H1 (cell line): ENCODE measurements around the gene RNU6-7. TPM values are rescaled to one million over a fixed set of nuclear protein-coding genes. Genes with fewer than 3 reads are reported as not detected.

Experiments
- CTCF ChIA-PET: fragments of 300-600 bp; sonication (Branson Sonifier 250); formaldehyde crosslinking; loops from one replicate; lab custom pipeline; 2021; ENCODE audit not compliant: partially characterized antibody; lab: Charles Lee
- POLR2A ChIA-PET: fragments of 300-600 bp; sonication (Branson Sonifier 250); formaldehyde crosslinking; loops from one replicate; lab custom pipeline; 2021; ENCODE audit warnings: inconsistent platforms; ENCODE audit not compliant: partially characterized antibody; lab: Charles Lee
- DNase-seq, 2 experiments: peaks; one replicate each; pipeline versions ENCODE4 v3.0.0 to v3.0.0-alpha.2; 2010 to 2022; ENCODE audit warnings: low spot score in 2 of 2, low read depth in 1 of 2, mixed read lengths in 1 of 2
- FAIRE-seq: peaks from 2 replicates; lab custom pipeline; 2011; peaks lifted over from hg19 to GRCh38; lab: Jason Lieb, UNC
- H2AFZ ChIP-seq: 2 replicates; pipeline ENCODE4 v1.8.1; 2012; ENCODE audit warnings: low read length, inconsistent platforms
- H2AK5ac ChIP-seq: 2 replicates; pipeline ENCODE4 v1.6.1; 2013; ENCODE audit warnings: low read depth, low read length
- H2BK120ac ChIP-seq: replicated peaks from 2 replicates; pipeline ENCODE3; 2013; ENCODE audit warnings: low read depth, low read length, inconsistent platforms
- H2BK12ac ChIP-seq: 2 replicates; pipeline ENCODE4 v1.6.1; 2013; ENCODE audit warnings: low read depth, low read length
- H2BK15ac ChIP-seq: 2 replicates; pipeline ENCODE4 v1.6.1; 2013; ENCODE audit warnings: low read length
- H2BK20ac ChIP-seq: 2 replicates; pipeline ENCODE4 v1.6.1; 2013; ENCODE audit warnings: low read length
- H2BK5ac ChIP-seq: 2 replicates; pipeline ENCODE4 v1.6.1; 2013; ENCODE audit warnings: low read depth, low read length
- H3K14ac ChIP-seq: 2 replicates; pipeline ENCODE4 v1.6.1; 2013; ENCODE audit warnings: inconsistent platforms; ENCODE audit not compliant: insufficient read length
- H3K18ac ChIP-seq: 2 replicates; pipeline ENCODE4 v1.6.1; 2013; ENCODE audit warnings: low read length; ENCODE audit errors: extremely low read depth
- H3K23ac ChIP-seq: 2 replicates; pipeline ENCODE4 v1.6.1; 2013; ENCODE audit warnings: inconsistent platforms; ENCODE audit not compliant: insufficient read length
- H3K23me2 ChIP-seq: 2 replicates; pipeline ENCODE4 v1.6.1; 2013; ENCODE audit warnings: low read depth, low read length
- H3K27ac ChIP-seq: 2 replicates; pipeline ENCODE4 v1.6.1; 2011; ENCODE audit warnings: low read depth, low read length, inconsistent platforms
- H3K27me3 ChIP-seq, 4 experiments: replicated peaks in 1 of 4; 1 replicate in 1 of 4; 2 replicates in 3 of 4; pipeline versions ENCODE4 v1.6.1 to v1.8.1; 2011 to 2013; ENCODE audit warnings: low read length in 3 of 4, mild to moderate bottlenecking in 3 of 4, inconsistent platforms in 2 of 4, mixed read lengths in 2 of 4, moderate library complexity in 1 of 4; ENCODE audit not compliant: control insufficient read depth in 3 of 4, insufficient read depth in 3 of 4; ENCODE audit errors: extremely low read depth in 1 of 4
- H3K36me3 ChIP-seq, 4 experiments: 2 replicates each; pipeline versions ENCODE4 v1.6.1 to v1.8.1; 2011 to 2013; ENCODE audit warnings: mild to moderate bottlenecking in 4 of 4, low read length in 3 of 4, moderate library complexity in 2 of 4, control low read depth in 1 of 4, inconsistent platforms in 1 of 4; ENCODE audit not compliant: insufficient read depth in 4 of 4, control insufficient read depth in 2 of 4
- H3K4ac ChIP-seq: replicated peaks from 2 replicates; pipeline ENCODE3; 2013; ENCODE audit warnings: low read length, low read depth, mixed read lengths, inconsistent platforms; ENCODE audit not compliant: insufficient read length
- H3K4me1 ChIP-seq, 4 experiments: replicated peaks in 1 of 4; 1 replicate in 1 of 4; 2 replicates in 3 of 4; pipeline versions ENCODE4 v1.6.1 to v1.8.1; 2011 to 2013; ENCODE audit warnings: low read length in 3 of 4, inconsistent platforms in 2 of 4, mixed read lengths in 1 of 4; ENCODE audit not compliant: insufficient read depth in 4 of 4, control insufficient read depth in 3 of 4
- H3K4me2 ChIP-seq, 2 experiments: 2 replicates each; pipeline versions ENCODE4 v1.6.1 to v1.8.1; 2011 to 2013; ENCODE audit warnings: low read depth in 2 of 2, low read length in 2 of 2, control low read depth in 1 of 2, inconsistent platforms in 1 of 2, mild to moderate bottlenecking in 1 of 2; ENCODE audit not compliant: insufficient read depth in 1 of 2
- H3K4me3 ChIP-seq, 4 experiments: fragments of 200-600, 300-600 bp in 1 of 4; sonication (generic), shearing (Covaris generic), sonication (Bioruptor Twin) in 1 of 4; 2 replicates each; pipeline versions ENCODE4 v1.5.1 to v1.8.1; 2011 to 2016; ENCODE audit warnings: low read length in 4 of 4, low read depth in 3 of 4, control low read depth in 2 of 4, inconsistent platforms in 2 of 4, mild to moderate bottlenecking in 2 of 4, mixed read lengths in 1 of 4, moderate library complexity in 1 of 4; ENCODE audit not compliant: insufficient read depth in 2 of 4; ENCODE audit errors: extremely low read depth in 1 of 4
- H3K56ac ChIP-seq: replicated peaks from 2 replicates; pipeline ENCODE3; 2013; ENCODE audit warnings: low read depth, mild to moderate bottlenecking, mixed read lengths, low read length, inconsistent platforms; ENCODE audit not compliant: insufficient read length
- H3K79me1 ChIP-seq: 2 replicates; pipeline ENCODE4 v1.6.1; 2013; ENCODE audit warnings: low read depth, low read length, control low read depth
- H3K79me2 ChIP-seq, 2 experiments: 2 replicates each; pipeline versions ENCODE4 v1.6.1 to v1.8.1; 2012 to 2013; ENCODE audit warnings: low read length in 2 of 2, mild to moderate bottlenecking in 2 of 2, inconsistent platforms in 1 of 2; ENCODE audit not compliant: insufficient read depth in 2 of 2, control insufficient read depth in 1 of 2
- H3K9ac ChIP-seq, 4 experiments: replicated peaks in 1 of 4; 1 replicate in 1 of 4; 2 replicates in 3 of 4; pipeline versions ENCODE4 v1.6.1 to v1.8.1; 2011 to 2013; ENCODE audit warnings: low read depth in 3 of 4, low read length in 3 of 4, control low read depth in 2 of 4, mild to moderate bottlenecking in 2 of 4, moderate library complexity in 2 of 4, inconsistent platforms in 1 of 4; ENCODE audit errors: extremely low read depth in 1 of 4
- H3K9me3 ChIP-seq, 2 experiments: 2 replicates each; pipeline versions ENCODE4 v1.6.1 to v1.8.1; 2012 to 2013; ENCODE audit warnings: mild to moderate bottlenecking in 2 of 2, moderate library complexity in 2 of 2, control low read depth in 1 of 2, inconsistent platforms in 1 of 2, low read depth in 1 of 2, low read length in 1 of 2, mixed read lengths in 1 of 2; ENCODE audit not compliant: insufficient read depth in 2 of 2
- H4K20me1 ChIP-seq, 2 experiments: replicated peaks in 1 of 2; 2 replicates each; pipeline versions ENCODE3 to v1.8.1; 2011 to 2013; ENCODE audit warnings: inconsistent platforms in 2 of 2, low read length in 2 of 2, mild to moderate bottlenecking in 1 of 2; ENCODE audit not compliant: insufficient read depth in 2 of 2, control insufficient read depth in 1 of 2
- H4K5ac ChIP-seq: 2 replicates; pipeline ENCODE4 v1.6.1; 2013; ENCODE audit warnings: low read length, low read depth, mixed read lengths, inconsistent platforms; ENCODE audit not compliant: insufficient read length
- H4K8ac ChIP-seq: 2 replicates; pipeline ENCODE4 v1.8.0; 2013; ENCODE audit warnings: mild to moderate bottlenecking, moderate library complexity, low read length, inconsistent platforms; ENCODE audit not compliant: insufficient read depth; ENCODE audit errors: extremely low read depth
- H4K91ac ChIP-seq: replicated peaks from 2 replicates; pipeline ENCODE3; 2013; ENCODE audit warnings: low read length, mixed read lengths, inconsistent platforms; ENCODE audit not compliant: insufficient read length
- CBX8 ChIP-seq: fragments of 300-800, 300-1000 bp; sonication (generic); IDR thresholded peaks from 2 replicates; pipeline ENCODE4 v1.7.1; 2016; ENCODE audit warnings: low read depth, low read length, borderline replicate concordance
- CEBPB ChIP-seq: IDR thresholded peaks from 2 replicates; pipeline ENCODE4 v1.6.1; 2012; ENCODE audit warnings: low read depth, low read length
- CHD2 ChIP-seq: IDR thresholded peaks from 2 replicates; pipeline ENCODE4 v1.6.1; 2012; ENCODE audit warnings: low read length, improper control_type of control experiment
- CTBP2 ChIP-seq: IDR thresholded peaks from 2 replicates; pipeline ENCODE4 v1.7.0; 2011; ENCODE audit warnings: borderline replicate concordance, mild to moderate bottlenecking, moderate library complexity, mixed read lengths, low read length; ENCODE audit not compliant: insufficient read depth, insufficient read length
- HDAC6 ChIP-seq: IDR thresholded peaks from one replicate; pipeline ENCODE4 v1.7.1; 2012; ENCODE audit warnings: low read depth, mild to moderate bottlenecking, inconsistent platforms, low read length, moderate library complexity
- MAFK ChIP-seq: IDR thresholded peaks from 2 replicates; pipeline ENCODE4 v1.6.1; 2012; ENCODE audit warnings: low read depth, mild to moderate bottlenecking, improper control_type of control experiment, low read length
- PHF8 ChIP-seq: fragments of 200-600 bp; sonication (generic); conservative IDR thresholded peaks from 2 replicates; pipeline ENCODE4 v1.7.1; 2012; ENCODE audit warnings: low read depth, mild to moderate bottlenecking, inconsistent platforms, low read length, moderate library complexity
- POLR2AphosphoS5 ChIP-seq: IDR thresholded peaks from 2 replicates; pipeline ENCODE4 v1.6.1; 2011; ENCODE audit warnings: low read depth, low read length
- POU5F1 ChIP-seq: IDR thresholded peaks from 2 replicates; pipeline ENCODE4 v1.6.1; 2011; ENCODE audit warnings: low read depth, mild to moderate bottlenecking, low read length, moderate library complexity
- RXRA ChIP-seq: IDR thresholded peaks from 2 replicates; pipeline ENCODE4 v1.6.1; 2011; ENCODE audit warnings: low read depth, mild to moderate bottlenecking, low read length, moderate library complexity; ENCODE audit not compliant: insufficient read depth
- SIX5 ChIP-seq: IDR thresholded peaks from 2 replicates; pipeline ENCODE4 v1.6.1; 2011; ENCODE audit warnings: mild to moderate bottlenecking, low read depth, low read length
- TBP ChIP-seq: IDR thresholded peaks from 2 replicates; pipeline ENCODE4 v1.6.1; 2011; ENCODE audit warnings: low read depth, low read length, improper control_type of control experiment
- TEAD4 ChIP-seq: IDR thresholded peaks from 2 replicates; pipeline ENCODE4 v1.6.1; 2012; ENCODE audit warnings: low read depth, low read length, inconsistent platforms, mixed read lengths
- WGBS, 2 experiments: shearing (Covaris generic) in 1 of 2; methylation state at CpG; one replicate each; pipeline versions ENCODE4 v1.1.6 to v1.1.7; 2013 to 2015; ENCODE audit warnings: low lambda C conversion rate in 2 of 2, mixed read lengths in 2 of 2, inconsistent platforms in 1 of 2, low coverage in 1 of 2, missing lambda C conversion rate in 1 of 2; ENCODE audit not compliant: insufficient replicate concordance in 2 of 2, insufficient coverage in 1 of 2, insufficient read length in 1 of 2; ENCODE audit errors: extremely low coverage in 1 of 2, missing lambda C conversion rate in 1 of 2; 5-methylcytosine and 5-hydroxymethylcytosine counted together
- polyA plus RNA-seq, 7 experiments: library from polyadenylated mRNA; depleted of rRNA in 3 of 7; stranded (reverse) in 5 of 7; unstranded in 2 of 7; fragments of >200 nt in 5 of 7; fragments of 200-250 nt in 2 of 7; gene quantifications; 1 replicate in 5 of 7; 2 replicates in 1 of 7; 4 replicates in 1 of 7; pipeline versions ENCODE4 v1.2.1 to v1.2.3, GENCODE V29; 2011 to 2013; ENCODE audit warnings: missing spikeins in 2 of 7, mixed read lengths in 2 of 7
- total RNA-seq: library from RNA; stranded (reverse); fragmentation: NEBNext Ultra II Directional; extraction: Animal tissue kit (Norgen Biotek cat#: 25700); gene quantifications from 2 replicates; pipeline ENCODE4 v1.2.1, GENCODE V29; 2021
- TF ChIP-seq, protein P1 (sequence below): IDR thresholded peaks from 2 replicates; pipeline ENCODE4 v1.6.1; 2012; ENCODE audit warnings: low read length, inconsistent platforms

Gene RNU6-7
- total and polyA plus RNA-seq, 2 of the 8 experiments (the other 6 are each of a cell fraction or from before 2014, with no cell fraction given): not detected

- no peaks in the 10 kb centered on the region for H3K23me2 ChIP-seq
- H3K36me3 ChIP-seq: no peaks in the 10 kb centered on the region
- H3K14ac ChIP-seq: no peak overlapping the region
- H2BK20ac ChIP-seq: no peak overlapping the region
- no peak overlapping the region for H4K5ac ChIP-seq
- H3K79me2 ChIP-seq: no peaks in the 10 kb centered on the region
- no peak for DNase-seq
- H3K18ac ChIP-seq: no peak overlapping the region
- H3K4me2 ChIP-seq: no peak overlapping the region
- H4K91ac ChIP-seq: no peak overlapping the region
- H3K4me1 ChIP-seq: no peaks in the 10 kb centered on the region
- no peaks in the 10 kb centered on the region for H4K20me1 ChIP-seq
- H3K4me3 ChIP-seq: no peak overlapping the region
- H3K23ac ChIP-seq: no peak overlapping the region
- no peak overlapping the region for H3K56ac ChIP-seq
- 91% methylated on average over 2 of the region's 2 CpGs; no CpG with 5 or more reads in 1 of the 2 experiments for WGBS, 2 experiments
- H3K79me1 ChIP-seq: no peaks in the 10 kb centered on the region
- POLR2A ChIA-PET: no interaction called here
- no peak for FAIRE-seq
- H2AK5ac ChIP-seq: no peak overlapping the region
- no peak overlapping the region for H2BK12ac ChIP-seq
- no peaks in the 10 kb centered on the region for H3K9me3 ChIP-seq
- no peak overlapping the region for H3K27ac ChIP-seq
- no peak overlapping the region for H2BK5ac ChIP-seq
- no peak overlapping the region for H3K9ac ChIP-seq
- H3K27me3 ChIP-seq: no peaks in the 10 kb centered on the region
- H2AFZ ChIP-seq: no peak overlapping the region
- no peak overlapping the region for H3K4ac ChIP-seq
- no peak overlapping the region for H2BK15ac ChIP-seq
- no peak overlapping the region for H2BK120ac ChIP-seq
- H4K8ac ChIP-seq: no peak overlapping the region
- CTCF ChIA-PET: interaction anchor here (1.1 to 1.7 kb wide), 3 partner anchors 14 to 58 kb away, joined by 3 to 6 read pairs (median 5); no protein-coding TSS in a partner anchor
- TF ChIP-seq RXRA: no peak
- TF ChIP-seq SIX5: no peak
- TF ChIP-seq CEBPB: no peak
- no peak for TF ChIP-seq TEAD4
- TF ChIP-seq POU5F1: no peak
- TF ChIP-seq CHD2: no peak
- TF ChIP-seq CBX8: no peak
- no peak for TF ChIP-seq CTBP2
- TF ChIP-seq TBP: no peak
- TF ChIP-seq PHF8: no peak
- no peak for TF ChIP-seq MAFK
- TF ChIP-seq, protein P1, sequence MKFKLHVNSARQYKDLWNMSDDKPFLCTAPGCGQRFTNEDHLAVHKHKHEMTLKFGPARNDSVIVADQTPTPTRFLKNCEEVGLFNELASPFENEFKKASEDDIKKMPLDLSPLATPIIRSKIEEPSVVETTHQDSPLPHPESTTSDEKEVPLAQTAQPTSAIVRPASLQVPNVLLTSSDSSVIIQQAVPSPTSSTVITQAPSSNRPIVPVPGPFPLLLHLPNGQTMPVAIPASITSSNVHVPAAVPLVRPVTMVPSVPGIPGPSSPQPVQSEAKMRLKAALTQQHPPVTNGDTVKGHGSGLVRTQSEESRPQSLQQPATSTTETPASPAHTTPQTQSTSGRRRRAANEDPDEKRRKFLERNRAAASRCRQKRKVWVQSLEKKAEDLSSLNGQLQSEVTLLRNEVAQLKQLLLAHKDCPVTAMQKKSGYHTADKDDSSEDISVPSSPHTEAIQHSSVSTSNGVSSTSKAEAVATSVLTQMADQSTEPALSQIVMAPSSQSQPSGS: no peak
- no peak for TF ChIP-seq HDAC6
- no peak for TF ChIP-seq POLR2AphosphoS5
These were observed 8.3 kb upstream of the RNU6-7 start for GRCh38 chr14:32193532-32193931.
